GM23338 (cell line): ENCODE data around the gene PDSS2. TPM values are rescaled to one million over a fixed set of nuclear protein-coding genes. Genes with fewer than 3 reads are reported as not detected.

Experiments used
- ATAC-seq: fragments of 200-7000 bp; cut with Tn5 transposase; 3 replicates; pipeline ENCODE4 v1.9.1; 2020
- DNase-seq: peaks from one replicate; pipeline ENCODE4 v3.0.0-alpha.2; 2015; ENCODE audit warnings: low spot score
- H2AFZ ChIP-seq: fragments of 200-600 bp; sonication (generic); 2 replicates; pipeline ENCODE4 v1.8.0; 2016; ENCODE audit warnings: antibody characterized with exemption, mild to moderate bottlenecking, moderate library complexity
- H3F3A ChIP-seq: fragments of 200-600 bp; sonication (generic); replicated peaks from 2 replicates; pipeline ENCODE4 v1.8.0; 2017; ENCODE audit warnings: antibody characterized with exemption, mixed run types, low read depth
- H3K27ac ChIP-seq: fragments of 200-600 bp; sonication (generic); 2 replicates; pipeline ENCODE4 v1.6.1; 2016; ENCODE audit warnings: low read depth
- H3K27me3 ChIP-seq: fragments of 200-600 bp; sonication (generic); 2 replicates; pipeline ENCODE4 v1.8.0; 2016; ENCODE audit warnings: mild to moderate bottlenecking, mixed run types, moderate library complexity; ENCODE audit not compliant: insufficient read depth
- H3K36me3 ChIP-seq: fragments of 200-600 bp; sonication (generic); 2 replicates; pipeline ENCODE4 v1.8.0; 2016; ENCODE audit warnings: mild to moderate bottlenecking; ENCODE audit not compliant: insufficient read depth
- H3K4me1 ChIP-seq: fragments of 200-600 bp; sonication (generic); 2 replicates; pipeline ENCODE4 v1.8.0; 2016; ENCODE audit warnings: mild to moderate bottlenecking, moderate library complexity; ENCODE audit not compliant: insufficient read depth
- H3K4me2 ChIP-seq: fragments of 200-600 bp; sonication (generic); 2 replicates; pipeline ENCODE4 v1.7.1; 2017; ENCODE audit warnings: mixed run types
- H3K4me3 ChIP-seq: fragments of 200-600 bp; sonication (generic); 2 replicates; pipeline ENCODE4 v1.6.1; 2016; ENCODE audit warnings: mixed run types
- H3K79me2 ChIP-seq: fragments of 200-600 bp; sonication (generic); replicated peaks from 2 replicates; pipeline ENCODE4 v1.8.0; 2017; ENCODE audit warnings: mild to moderate bottlenecking; ENCODE audit not compliant: insufficient read depth
- H3K9me2 ChIP-seq: fragments of 200-600 bp; sonication (generic); 2 replicates; pipeline ENCODE4 v1.8.0; 2017; ENCODE audit not compliant: insufficient read depth
- H4K20me1 ChIP-seq: fragments of 200-600 bp; sonication (generic); replicated peaks from 2 replicates; pipeline ENCODE4 v1.8.0; 2017; ENCODE audit warnings: mild to moderate bottlenecking; ENCODE audit not compliant: insufficient read depth
- H3K27ac Mint-ChIP-seq: 2 replicates; pipeline ENCODE4 v1.8.0; 2020; ENCODE audit warnings: inconsistent platforms, mild to moderate bottlenecking, moderate library complexity, mixed read lengths
- H3K27me3 Mint-ChIP-seq: 3 replicates; pipeline ENCODE4 v1.8.0; 2022; ENCODE audit warnings: low read depth, mild to moderate bottlenecking, moderate library complexity, mixed read lengths, inconsistent platforms; ENCODE audit not compliant: insufficient read depth, poor library complexity
- H3K36me3 Mint-ChIP-seq: 3 replicates; pipeline ENCODE4 v1.8.0; 2021; ENCODE audit warnings: low read depth, mild to moderate bottlenecking, inconsistent platforms, moderate library complexity, mixed read lengths
- H3K4me1 Mint-ChIP-seq: 3 replicates; pipeline ENCODE4 v1.8.0; 2020; ENCODE audit warnings: mild to moderate bottlenecking, inconsistent platforms, mixed read lengths
- H3K4me3 Mint-ChIP-seq: 3 replicates; pipeline ENCODE4 v1.8.0; 2021; ENCODE audit warnings: moderate library complexity, mild to moderate bottlenecking, inconsistent platforms, mixed read lengths
- H3K9me3 Mint-ChIP-seq: 3 replicates; pipeline ENCODE4 v1.8.0; 2020; ENCODE audit warnings: moderate library complexity, mild to moderate bottlenecking, inconsistent platforms, mixed read lengths
- EZH2phosphoT487 ChIP-seq: fragments of 200-600 bp; sonication (generic); IDR thresholded peaks from one replicate; pipeline ENCODE4 v1.8.1; 2018; ENCODE audit warnings: antibody characterized with exemption; ENCODE audit not compliant: unreplicated experiment
- NANOG ChIP-seq: IDR thresholded peaks from 2 replicates; pipeline ENCODE4 v1.6.1; 2016; ENCODE audit warnings: antibody characterized with exemption, borderline replicate concordance
- POLR2AphosphoS5 ChIP-seq: IDR thresholded peaks from 2 replicates; pipeline ENCODE4 v1.6.1; 2016; ENCODE audit warnings: antibody characterized with exemption, low read depth
- STAT1 ChIP-seq: IDR thresholded peaks from one replicate; pipeline ENCODE4 v1.6.1; 2016; ENCODE audit warnings: antibody characterized with exemption; ENCODE audit not compliant: unreplicated experiment
- ZNF114 ChIP-seq: fragments of 250-450 bp; sonication (Bioruptor Pico); IDR thresholded peaks from 2 replicates; pipeline ENCODE4 v1.5.0; 2020; ENCODE audit warnings: mild to moderate bottlenecking, moderate library complexity
- ZNF331 ChIP-seq: fragments of 250-450 bp; sonication (Bioruptor Pico); IDR thresholded peaks from 2 replicates; pipeline ENCODE4 v1.5.0; 2020; ENCODE audit warnings: low read depth, mild to moderate bottlenecking, moderate library complexity
- polyA plus RNA-seq: library from polyadenylated mRNA; unstranded; fragments of >200 nt; fragmentation: Nextera tagmentation; extraction: Ambion mirVana; gene quantifications from 2 replicates; pipeline ENCODE4 v1.2.1, GENCODE V29; 2016
- total RNA-seq: library from RNA; depleted of rRNA; stranded (reverse); fragments of >200 nt; shearing (Covaris generic); gene quantifications from 2 replicates; pipeline ENCODE4 v1.2.3, GENCODE V29; 2014
- TF ChIP-seq, protein P1 (sequence below), 2 experiments: fragments of 200-600 bp in 1 of 2; sonication (generic) in 1 of 2; conservative IDR thresholded peaks; 2 replicates each; pipeline versions ENCODE4 v1.5.1 to v1.6.1; 2016 to 2017; ENCODE audit warnings: antibody characterized with exemption in 2 of 2, low read depth in 2 of 2, mild to moderate bottlenecking in 2 of 2, moderate library complexity in 1 of 2
- TF ChIP-seq, protein P2 (sequence below): fragments of 250-450 bp; sonication (Bioruptor Pico); IDR thresholded peaks from 2 replicates; pipeline ENCODE4 v1.5.0; 2020; ENCODE audit warnings: mild to moderate bottlenecking, moderate library complexity

The PDSS2 gene
- total and polyA plus RNA-seq, 2 experiments from 2014 or later = 7.3 to 16.7 TPM

DNA sequence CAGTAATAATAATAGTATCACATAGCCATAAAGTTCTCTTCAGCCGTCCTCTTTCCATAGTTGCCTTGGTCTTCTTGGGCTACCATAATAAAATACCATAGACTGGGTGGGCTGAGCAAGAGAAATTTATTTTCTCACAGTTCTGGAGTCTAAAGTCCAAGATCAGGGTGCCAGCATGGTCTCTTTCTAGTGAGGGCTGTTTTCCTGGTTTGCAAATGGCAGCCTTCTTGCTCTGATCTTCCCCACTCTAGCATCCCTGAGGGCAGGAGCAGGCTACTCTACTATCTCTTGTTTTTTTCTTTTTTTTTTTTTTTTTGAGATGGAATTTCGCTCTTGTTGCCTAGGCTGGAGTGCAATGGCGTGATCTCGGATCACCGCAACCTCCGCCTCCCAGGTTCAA lies 335.9 kb downstream of the PDSS2 start:
- no peaks in the 10 kb centered on the region for H4K20me1 ChIP-seq
- Mint-ChIP-seq H3K27ac (no peak overlapping the region), H3K4me1 (peaks cover 30% of the 10 kb centered on the region), H3K36me3 (no peaks in the 10 kb centered on the region), H3K9me3 (no peaks in the 10 kb centered on the region), H3K4me3 (no peak overlapping the region), H3K27me3 (peaks cover 3% of the 10 kb centered on the region)
- H3K4me1 ChIP-seq = peaks cover 6% of the 10 kb centered on the region
- H3K27me3 ChIP-seq = no peaks in the 10 kb centered on the region
- no peak overlapping the region for H3K4me3 ChIP-seq
- H2AFZ ChIP-seq = no peak overlapping the region
- no peak overlapping the region for H3K4me2 ChIP-seq
- 0 out of 2 replicates have a peak, but pooled peaks cover 5% of the 10 kb centered on the region for H3F3A ChIP-seq
- no peak for DNase-seq
- no peaks in the 10 kb centered on the region for H3K9me2 ChIP-seq
- no peaks in the 10 kb centered on the region for H3K79me2 ChIP-seq
- no peaks in the 10 kb centered on the region for H3K36me3 ChIP-seq
- ATAC-seq = no peak
- no peak overlapping the region for H3K27ac ChIP-seq
- no peak for TF ChIP-seq ZNF331 (CRISPR knock-in tag)
- no peak for TF ChIP-seq EZH2phosphoT487
- TF ChIP-seq, protein P1, sequence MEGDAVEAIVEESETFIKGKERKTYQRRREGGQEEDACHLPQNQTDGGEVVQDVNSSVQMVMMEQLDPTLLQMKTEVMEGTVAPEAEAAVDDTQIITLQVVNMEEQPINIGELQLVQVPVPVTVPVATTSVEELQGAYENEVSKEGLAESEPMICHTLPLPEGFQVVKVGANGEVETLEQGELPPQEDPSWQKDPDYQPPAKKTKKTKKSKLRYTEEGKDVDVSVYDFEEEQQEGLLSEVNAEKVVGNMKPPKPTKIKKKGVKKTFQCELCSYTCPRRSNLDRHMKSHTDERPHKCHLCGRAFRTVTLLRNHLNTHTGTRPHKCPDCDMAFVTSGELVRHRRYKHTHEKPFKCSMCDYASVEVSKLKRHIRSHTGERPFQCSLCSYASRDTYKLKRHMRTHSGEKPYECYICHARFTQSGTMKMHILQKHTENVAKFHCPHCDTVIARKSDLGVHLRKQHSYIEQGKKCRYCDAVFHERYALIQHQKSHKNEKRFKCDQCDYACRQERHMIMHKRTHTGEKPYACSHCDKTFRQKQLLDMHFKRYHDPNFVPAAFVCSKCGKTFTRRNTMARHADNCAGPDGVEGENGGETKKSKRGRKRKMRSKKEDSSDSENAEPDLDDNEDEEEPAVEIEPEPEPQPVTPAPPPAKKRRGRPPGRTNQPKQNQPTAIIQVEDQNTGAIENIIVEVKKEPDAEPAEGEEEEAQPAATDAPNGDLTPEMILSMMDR (conservative IDR thresholded peaks at IDR 0.05; ENCODE audit: low read depth in 2 of 2) = no peak
- TF ChIP-seq ZNF114 (CRISPR knock-in tag) = no peak
- no peak for TF ChIP-seq NANOG
- no peak for TF ChIP-seq STAT1
- TF ChIP-seq, protein P2, sequence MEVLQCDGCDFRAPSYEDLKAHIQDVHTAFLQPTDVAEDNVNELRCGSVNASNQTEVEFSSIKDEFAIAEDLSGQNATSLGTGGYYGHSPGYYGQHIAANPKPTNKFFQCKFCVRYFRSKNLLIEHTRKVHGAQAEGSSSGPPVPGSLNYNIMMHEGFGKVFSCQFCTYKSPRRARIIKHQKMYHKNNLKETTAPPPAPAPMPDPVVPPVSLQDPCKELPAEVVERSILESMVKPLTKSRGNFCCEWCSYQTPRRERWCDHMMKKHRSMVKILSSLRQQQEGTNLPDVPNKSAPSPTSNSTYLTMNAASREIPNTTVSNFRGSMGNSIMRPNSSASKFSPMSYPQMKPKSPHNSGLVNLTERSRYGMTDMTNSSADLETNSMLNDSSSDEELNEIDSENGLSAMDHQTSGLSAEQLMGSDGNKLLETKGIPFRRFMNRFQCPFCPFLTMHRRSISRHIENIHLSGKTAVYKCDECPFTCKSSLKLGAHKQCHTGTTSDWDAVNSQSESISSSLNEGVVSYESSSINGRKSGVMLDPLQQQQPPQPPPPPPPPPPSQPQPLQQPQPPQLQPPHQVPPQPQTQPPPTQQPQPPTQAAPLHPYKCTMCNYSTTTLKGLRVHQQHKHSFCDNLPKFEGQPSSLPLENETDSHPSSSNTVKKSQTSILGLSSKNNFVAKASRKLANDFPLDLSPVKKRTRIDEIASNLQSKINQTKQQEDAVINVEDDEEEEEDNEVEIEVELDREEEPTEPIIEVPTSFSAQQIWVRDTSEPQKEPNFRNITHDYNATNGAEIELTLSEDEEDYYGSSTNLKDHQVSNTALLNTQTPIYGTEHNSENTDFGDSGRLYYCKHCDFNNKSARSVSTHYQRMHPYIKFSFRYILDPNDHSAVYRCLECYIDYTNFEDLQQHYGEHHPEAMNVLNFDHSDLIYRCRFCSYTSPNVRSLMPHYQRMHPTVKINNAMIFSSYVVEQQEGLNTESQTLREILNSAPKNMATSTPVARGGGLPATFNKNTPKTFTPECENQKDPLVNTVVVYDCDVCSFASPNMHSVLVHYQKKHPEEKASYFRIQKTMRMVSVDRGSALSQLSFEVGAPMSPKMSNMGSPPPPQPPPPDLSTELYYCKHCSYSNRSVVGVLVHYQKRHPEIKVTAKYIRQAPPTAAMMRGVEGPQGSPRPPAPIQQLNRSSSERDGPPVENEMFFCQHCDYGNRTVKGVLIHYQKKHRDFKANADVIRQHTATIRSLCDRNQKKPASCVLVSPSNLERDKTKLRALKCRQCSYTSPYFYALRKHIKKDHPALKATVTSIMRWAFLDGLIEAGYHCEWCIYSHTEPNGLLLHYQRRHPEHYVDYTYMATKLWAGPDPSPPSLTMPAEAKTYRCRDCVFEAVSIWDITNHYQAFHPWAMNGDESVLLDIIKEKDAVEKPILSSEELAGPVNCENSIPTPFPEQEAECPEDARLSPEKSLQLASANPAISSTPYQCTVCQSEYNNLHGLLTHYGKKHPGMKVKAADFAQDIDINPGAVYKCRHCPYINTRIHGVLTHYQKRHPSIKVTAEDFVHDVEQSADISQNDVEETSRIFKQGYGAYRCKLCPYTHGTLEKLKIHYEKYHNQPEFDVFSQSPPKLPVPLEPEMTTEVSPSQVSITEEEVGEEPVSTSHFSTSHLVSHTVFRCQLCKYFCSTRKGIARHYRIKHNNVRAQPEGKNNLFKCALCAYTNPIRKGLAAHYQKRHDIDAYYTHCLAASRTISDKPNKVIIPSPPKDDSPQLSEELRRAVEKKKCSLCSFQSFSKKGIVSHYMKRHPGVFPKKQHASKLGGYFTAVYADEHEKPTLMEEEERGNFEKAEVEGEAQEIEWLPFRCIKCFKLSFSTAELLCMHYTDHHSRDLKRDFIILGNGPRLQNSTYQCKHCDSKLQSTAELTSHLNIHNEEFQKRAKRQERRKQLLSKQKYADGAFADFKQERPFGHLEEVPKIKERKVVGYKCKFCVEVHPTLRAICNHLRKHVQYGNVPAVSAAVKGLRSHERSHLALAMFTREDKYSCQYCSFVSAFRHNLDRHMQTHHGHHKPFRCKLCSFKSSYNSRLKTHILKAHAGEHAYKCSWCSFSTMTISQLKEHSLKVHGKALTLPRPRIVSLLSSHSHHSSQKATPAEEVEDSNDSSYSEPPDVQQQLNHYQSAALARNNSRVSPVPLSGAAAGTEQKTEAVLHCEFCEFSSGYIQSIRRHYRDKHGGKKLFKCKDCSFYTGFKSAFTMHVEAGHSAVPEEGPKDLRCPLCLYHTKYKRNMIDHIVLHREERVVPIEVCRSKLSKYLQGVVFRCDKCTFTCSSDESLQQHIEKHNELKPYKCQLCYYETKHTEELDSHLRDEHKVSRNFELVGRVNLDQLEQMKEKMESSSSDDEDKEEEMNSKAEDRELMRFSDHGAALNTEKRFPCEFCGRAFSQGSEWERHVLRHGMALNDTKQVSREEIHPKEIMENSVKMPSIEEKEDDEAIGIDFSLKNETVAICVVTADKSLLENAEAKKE = no peak
- TF ChIP-seq POLR2AphosphoS5 = no peak
